NCI-H2227 (cell line): ENCODE results near the gene DENND4C.
"Not testable (repeated sequence)": the region's sequence is repeated elsewhere in the genome, so short reads cannot be mapped to it uniquely, and the experiment has no call there.

Experiments
- DNase-seq: peaks from one replicate; lab custom pipeline; 2025; ENCODE audit not compliant: unreplicated experiment; lab: John Stamatoyannopoulos, UW

DENND4C gene

GRCh38 chr9:19369107-19369506 is 138.6 kb downstream of the DENND4C start:
- DNase-seq: no peak

- peak; percentile 9 for DNase-seq
Observed at GRCh38 chr9:19371942-19372341, 141.4 kb downstream of the DENND4C start.

GRCh38 chr9:19372567-19372966 is 142.1 kb downstream of the DENND4C start:
- DNase-seq: no peak

GRCh38 chr9:19373527-19373926 is 143.0 kb downstream of the DENND4C start:
- no peak for DNase-seq

- no peak for DNase-seq
Observed at GRCh38 chr9:19375538-19375937, 145.0 kb downstream of the DENND4C start.

GRCh38 chr9:19376931-19377330 is 146.4 kb downstream of the DENND4C start:
- no peak for DNase-seq

GRCh38 chr9:19378164-19378563 is 147.7 kb downstream of the DENND4C start:
- DNase-seq: no peak

- no peak for DNase-seq
Observed at GRCh38 chr9:19378647-19379046, 148.2 kb downstream of the DENND4C start.

GRCh38 chr9:19379283-19379682 is 148.8 kb downstream of the DENND4C start:
- DNase-seq: no peak

- DNase-seq: peak; percentile 54
Observed at GRCh38 chr9:19379697-19380046, 149.2 kb downstream of the DENND4C start.

GRCh38 chr9:19380826-19381075 is 150.3 kb downstream of the DENND4C start:
- DNase-seq: no peak

- no peak for DNase-seq
Observed at GRCh38 chr9:19381656-19382055, 151.2 kb downstream of the DENND4C start.

- DNase-seq: not testable (repeated sequence)
Observed at GRCh38 chr9:19385212-19385611, 154.7 kb downstream of the DENND4C start.

- DNase-seq: no peak
Observed at GRCh38 chr9:19385786-19386501, 155.5 kb downstream of the DENND4C start.

GRCh38 chr9:19386502-19387044 is 156.1 kb downstream of the DENND4C start:
- DNase-seq: no peak

GRCh38 chr9:19387317-19387716 is 156.8 kb downstream of the DENND4C start:
- no peak for DNase-seq

GRCh38 chr9:19389539-19389938 is 159.0 kb downstream of the DENND4C start:
- not testable (repeated sequence) for DNase-seq

GRCh38 chr9:19397845-19398244 is 167.4 kb downstream of the DENND4C start:
- DNase-seq: no peak

GRCh38 chr9:19403231-19403630 is 172.7 kb downstream of the DENND4C start:
- not testable (repeated sequence) for DNase-seq

GRCh38 chr9:19404283-19405075 is 174.0 kb downstream of the DENND4C start:
- no peak for DNase-seq

- DNase-seq: no peak
Observed at GRCh38 chr9:19405771-19406170, 175.3 kb downstream of the DENND4C start.

GRCh38 chr9:19408316-19408692 is 177.8 kb downstream of the DENND4C start:
- no peak for DNase-seq
